Hematopoietic multipotent progenitor cell (in vitro differentiated cells): ENCODE results near the gene MTRR. TPM values are rescaled to one million over a fixed set of nuclear protein-coding genes. Genes with fewer than 3 reads are reported as not detected.

Source experiments
- DNase-seq, 3 donors: peaks; one replicate each; pipeline ENCODE4 v3.0.0-alpha.2; 2011 to 2015; ENCODE audit warnings: low read depth in 2 of 3, low spot score in 2 of 3
- total RNA-seq: library from RNA; depleted of rRNA; stranded (reverse); fragments of >200 nt; gene quantifications from one replicate; pipeline ENCODE4 v1.2.3, GENCODE V29; 2012

The MTRR gene
- total RNA-seq, 1 donor, result 20.5 TPM

GRCh38 chr5:7856855-7857254 is 12.1 kb upstream of the MTRR start:
- peak in 2 of 3 donors; percentile 27 to 70 for DNase-seq

- DNase-seq, result no peak
Observed at GRCh38 chr5:7857361-7857760, 11.6 kb upstream of the MTRR start.

DNA sequence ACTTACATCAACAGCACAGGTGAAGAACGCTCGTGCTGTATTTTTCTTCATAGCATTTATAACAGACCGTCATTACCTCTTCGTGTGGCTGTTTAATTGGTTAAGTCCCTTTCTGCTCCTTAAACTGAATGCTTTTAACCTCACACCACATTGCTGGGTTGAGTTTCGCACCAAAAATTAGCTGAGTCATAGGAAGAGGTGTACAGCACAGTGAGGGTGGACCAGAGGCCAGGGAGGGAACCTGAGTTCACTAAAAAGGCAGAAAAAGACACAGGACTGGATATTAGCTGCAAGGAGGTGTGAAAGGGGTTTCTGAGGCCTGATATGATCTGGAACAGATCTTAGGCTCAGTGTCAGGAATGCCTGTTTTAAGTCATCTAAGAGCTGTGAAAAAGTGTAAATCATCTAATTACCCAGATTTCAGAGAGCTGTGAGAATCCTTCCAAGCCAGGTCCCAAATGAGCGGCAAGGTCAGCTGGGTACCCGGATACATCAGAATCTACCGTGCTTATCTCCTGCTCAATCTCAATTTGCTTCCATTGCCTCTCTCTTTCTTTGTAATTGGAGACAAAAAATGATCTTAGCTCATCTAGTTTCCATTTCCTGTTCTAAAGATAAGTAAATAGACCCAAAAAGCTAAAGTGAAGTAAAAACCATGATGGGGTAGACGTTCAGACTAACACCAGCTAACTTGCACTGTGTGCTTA is 10.9 kb upstream of the MTRR start:
- peak in 2 of 3 donors; percentile 17 to 66 for DNase-seq

DNA sequence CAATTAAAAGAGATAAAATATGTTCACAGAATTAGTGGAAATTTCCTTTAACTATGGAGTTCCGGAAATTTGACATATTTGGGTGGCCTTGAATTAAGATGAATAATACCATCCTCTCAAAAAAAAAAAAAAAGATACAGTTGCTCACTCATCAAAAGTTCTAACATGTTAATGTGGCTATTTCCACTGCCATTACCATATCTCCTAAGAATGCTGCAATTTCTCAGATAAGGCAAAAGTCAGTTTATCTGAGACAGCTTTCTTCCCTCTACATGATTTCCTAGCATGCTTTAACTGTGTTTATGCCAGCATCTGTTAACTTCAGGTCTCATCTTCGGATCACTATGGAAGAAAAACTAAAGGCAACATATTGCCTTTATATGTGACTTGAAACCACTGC is 2.8 kb upstream of the MTRR start:
- no peak for DNase-seq

DNA sequence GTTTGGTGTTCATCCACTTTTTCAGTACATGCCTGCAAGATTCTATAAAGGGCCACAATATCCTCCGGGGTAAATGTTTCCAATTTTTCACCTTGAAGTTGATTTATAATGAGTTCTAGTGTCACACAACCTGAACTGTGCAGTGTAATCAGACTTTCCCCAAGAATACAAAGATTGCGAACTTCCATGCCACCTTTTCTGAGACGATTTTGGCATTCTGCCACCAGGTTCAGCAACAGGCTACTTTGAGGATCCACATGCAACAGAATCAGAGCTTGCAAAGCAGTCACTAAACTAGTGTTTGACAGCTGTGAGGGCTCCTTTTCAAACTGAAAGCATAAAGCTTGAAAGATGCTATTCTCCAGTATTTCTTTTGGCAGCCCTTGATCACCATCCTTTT is 1.7 kb upstream of the MTRR start:
- no peak for DNase-seq

DNA sequence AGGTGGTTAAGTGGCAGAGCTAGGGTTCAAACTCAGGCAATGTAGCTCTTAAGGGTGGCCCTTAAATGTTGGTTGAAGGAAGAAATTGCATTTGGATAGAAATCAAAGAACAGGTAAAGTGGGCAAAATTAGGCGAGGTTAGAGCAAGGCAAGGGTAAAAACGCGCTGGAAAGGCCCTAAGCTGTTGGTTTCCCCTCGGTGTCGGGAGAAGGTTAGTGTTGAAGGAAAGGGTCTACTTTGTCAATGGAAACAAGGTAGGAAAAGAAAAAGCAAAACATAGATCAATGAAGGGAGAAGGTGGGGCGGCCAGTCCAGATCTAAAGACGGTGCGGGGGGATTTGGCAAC is 548 bp upstream of the MTRR start:
- DNase-seq, result no peak

DNA sequence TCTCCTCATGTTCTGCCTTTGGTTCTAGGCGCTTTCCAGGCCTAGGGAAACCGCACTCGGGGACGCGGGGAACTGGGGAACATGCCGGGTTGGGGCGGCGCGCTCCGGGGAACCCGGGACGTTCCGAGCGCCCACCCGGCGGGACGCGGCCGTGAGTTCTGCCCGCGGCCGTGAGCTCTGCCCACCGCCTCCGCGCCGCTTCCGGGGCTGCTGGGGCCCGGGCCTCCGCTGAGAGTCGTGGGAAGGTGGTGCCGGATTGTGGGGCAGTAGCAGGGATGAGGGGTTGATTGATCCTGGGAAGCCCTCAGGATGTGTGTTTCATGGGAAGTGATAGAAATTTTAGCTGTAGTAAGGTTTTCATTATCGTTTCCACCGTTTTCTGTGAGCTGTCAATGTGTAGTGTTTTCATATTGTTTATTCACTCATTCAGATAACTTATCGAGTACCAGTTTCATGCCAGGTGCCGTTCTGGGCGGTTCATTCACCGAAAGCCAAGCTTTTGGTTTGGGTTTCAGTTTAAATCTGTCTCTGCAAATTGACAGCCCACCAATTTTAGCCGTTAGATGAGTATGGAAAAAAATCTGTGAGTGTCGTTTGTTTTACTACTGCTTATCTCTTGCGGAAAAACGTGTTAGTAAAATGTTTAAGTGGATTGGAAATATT is 657 bp downstream of the MTRR start:
- DNase-seq, result no peak

GRCh38 chr5:7871653-7872052 is 2.7 kb downstream of the MTRR start:
- no peak for DNase-seq

DNA sequence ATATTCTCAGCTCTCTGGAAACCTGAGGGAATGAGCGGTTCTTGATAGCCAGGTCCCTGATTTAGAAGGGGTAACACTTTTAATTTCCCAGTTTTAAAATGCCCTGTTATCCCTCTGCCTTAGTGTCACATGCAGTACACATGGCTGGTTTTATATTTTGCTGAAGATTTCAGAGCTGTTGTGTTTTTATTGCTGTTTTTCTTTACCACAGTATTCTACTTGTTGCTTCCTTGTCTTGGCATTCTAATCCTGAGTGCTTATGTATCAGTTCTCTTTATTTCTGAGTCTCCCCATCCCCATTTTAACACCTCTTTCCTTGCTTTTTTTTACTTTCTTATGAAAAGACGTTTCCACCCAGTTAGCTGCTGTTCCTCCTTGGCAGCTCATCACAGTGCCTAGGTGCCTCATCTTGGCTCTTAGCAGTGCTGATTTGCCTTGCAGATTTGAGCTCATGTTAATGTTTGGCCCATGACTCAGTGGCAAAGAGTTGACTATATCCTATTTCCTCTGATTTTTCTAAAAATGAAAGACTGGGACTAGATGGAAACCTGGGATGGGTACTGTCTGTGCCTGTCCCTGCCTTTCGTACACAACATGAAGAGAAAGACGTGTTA is 3.7 kb downstream of the MTRR start:
- no peak for DNase-seq

GRCh38 chr5:7873216-7873615 is 4.3 kb downstream of the MTRR start:
- no peak for DNase-seq

GRCh38 chr5:7874639-7875038 is 5.7 kb downstream of the MTRR start:
- DNase-seq, result no peak

DNA sequence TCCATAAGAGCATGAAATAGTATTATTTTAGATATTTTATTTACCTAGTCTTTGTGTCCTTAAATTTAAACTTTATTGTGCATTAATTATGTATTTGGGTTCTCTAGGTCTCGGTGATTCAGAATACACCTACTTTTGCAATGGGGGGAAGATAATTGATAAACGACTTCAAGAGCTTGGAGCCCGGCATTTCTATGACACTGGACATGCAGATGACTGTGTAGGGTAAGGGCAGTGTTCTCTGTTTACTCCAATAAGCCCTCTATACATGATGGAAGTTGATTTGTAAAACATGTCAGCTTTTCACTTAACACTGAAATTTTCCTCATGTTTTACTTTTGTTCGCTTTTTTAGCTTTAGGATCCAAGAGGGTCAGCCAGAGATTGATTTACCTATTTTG is 6.2 kb downstream of the MTRR start:
- no peak for DNase-seq

- no peak for DNase-seq
Observed at GRCh38 chr5:7876867-7877266, 7.9 kb downstream of the MTRR start.

DNA sequence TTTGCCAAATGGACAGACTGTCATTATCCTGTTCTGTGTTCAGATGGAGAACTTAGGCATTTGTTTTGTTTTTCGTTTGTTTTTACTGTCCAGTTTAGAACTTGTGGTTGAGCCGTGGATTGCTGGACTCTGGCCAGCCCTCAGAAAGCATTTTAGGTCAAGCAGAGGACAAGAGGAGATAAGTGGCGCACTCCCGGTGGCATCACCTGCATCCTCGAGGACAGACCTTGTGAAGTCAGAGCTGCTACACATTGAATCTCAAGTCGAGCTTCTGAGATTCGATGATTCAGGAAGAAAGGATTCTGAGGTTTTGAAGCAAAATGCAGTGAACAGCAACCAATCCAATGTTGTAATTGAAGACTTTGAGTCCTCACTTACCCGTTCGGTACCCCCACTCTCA is 8.9 kb downstream of the MTRR start:
- no peak for DNase-seq

DNA sequence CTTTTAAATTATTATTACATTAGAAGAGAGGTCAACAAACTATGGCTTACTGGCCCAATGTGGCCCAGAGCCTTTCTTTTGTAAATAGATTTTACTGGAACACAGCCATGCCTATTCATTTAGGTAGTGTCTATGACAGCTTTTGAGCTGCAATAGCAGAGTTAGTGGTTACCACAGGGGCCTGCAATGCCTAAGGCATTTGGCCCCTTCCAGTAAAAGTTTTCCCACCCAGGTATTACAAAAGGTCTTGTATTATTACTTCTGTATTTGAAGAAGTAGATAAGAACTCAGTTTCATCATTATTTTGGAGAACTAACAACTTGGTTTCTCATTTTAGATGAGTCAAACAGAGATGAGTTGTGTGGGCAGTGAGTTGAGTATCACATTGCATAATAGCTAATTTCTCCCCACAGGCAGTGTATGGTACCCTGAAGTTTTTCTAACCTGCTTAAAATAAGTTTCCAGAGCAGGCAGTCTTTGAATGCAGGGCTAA is 9.5 kb downstream of the MTRR start:
- no peak for DNase-seq

DNA sequence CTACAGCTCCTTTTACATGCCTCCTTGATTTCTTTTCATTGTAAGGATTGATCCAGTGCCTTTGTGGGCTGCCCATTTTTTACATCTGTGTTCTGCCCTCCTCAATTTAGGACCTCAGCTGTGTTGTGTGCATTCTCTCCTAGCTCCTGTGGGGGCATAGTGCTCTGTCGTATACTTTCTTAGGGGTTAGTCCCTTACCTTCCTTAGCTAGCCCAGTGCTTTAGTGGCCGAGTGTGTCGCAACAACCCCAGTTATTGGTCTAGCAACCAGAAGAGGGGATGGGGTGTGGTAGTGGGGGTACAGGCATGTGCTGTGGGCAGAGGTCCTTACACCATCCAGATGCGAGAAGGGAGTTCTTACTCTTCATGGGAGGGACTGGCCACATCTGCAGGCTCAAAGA is 12.1 kb downstream of the MTRR start:
- DNase-seq, result no peak

DNA sequence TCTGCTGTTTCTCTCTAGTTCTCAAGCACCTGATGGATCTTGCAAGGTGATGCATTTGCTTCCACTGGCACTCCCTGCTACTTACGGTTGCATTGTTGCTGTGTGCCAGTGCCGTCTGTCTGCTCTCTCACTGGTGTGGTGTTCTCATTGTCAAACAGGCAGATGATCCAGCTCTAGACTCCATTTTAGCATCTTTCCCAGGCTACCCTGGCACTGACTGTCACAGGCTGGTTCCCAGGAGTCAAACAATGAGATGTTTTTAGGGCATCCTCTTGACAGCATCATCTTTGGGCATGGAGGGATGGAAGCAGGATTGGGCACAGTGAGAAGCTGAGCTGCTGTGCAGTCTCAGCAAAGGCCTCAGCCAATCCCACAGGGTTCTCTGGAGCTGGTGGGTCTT is 12.9 kb downstream of the MTRR start:
- DNase-seq, result no peak

- no peak for DNase-seq
Observed at GRCh38 chr5:7882926-7883325, 14.0 kb downstream of the MTRR start.

- no peak for DNase-seq
Observed at GRCh38 chr5:7884491-7885267, 15.7 kb downstream of the MTRR start.

DNA sequence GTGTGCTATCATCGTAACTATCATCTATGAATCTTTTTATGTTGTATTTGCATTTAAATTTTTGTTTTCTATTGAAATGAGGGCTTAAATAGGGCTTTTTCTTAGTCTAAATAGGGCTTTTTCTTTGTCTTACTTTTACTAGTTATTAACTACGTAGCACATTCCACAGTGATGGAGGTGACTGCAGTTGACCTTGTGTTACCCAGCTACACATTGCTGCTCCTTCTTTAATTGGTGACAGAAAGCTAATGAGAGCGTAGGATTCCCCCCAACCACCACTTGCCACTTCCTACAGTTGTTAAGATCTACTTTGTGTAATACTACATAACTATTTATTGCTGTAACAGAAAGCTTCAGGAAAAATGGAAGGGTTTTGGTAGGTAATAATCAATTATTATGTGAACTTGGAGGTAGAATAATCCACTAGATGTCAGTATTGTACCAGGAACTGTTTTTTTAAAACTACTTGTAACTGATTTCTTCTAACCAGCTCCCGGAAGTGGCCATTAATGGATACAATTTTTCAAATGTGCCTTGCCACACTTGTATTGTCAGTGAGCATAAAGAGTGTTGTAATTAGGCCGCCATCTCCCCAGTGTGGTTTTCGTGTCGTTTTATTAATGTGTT is 18.0 kb downstream of the MTRR start:
- peak in 2 of 3 donors; percentile 18 to 66 for DNase-seq

DNA sequence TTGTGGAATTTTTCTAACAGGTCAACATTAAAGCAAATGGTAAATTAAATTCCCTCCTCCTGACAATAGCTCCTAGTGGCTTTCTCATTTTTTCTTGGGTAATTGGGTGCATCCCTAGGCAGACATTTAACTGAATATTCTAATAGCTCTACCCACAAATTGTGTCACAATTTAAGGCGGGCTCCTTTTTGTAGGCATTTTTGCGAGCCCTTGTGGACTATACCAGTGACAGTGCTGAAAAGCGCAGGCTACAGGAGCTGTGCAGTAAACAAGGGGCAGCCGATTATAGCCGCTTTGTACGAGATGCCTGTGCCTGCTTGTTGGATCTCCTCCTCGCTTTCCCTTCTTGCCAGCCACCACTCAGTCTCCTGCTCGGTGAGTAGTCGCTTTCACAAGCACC is 20.0 kb downstream of the MTRR start:
- DNase-seq, result no peak
